ENCODE results near the gene RORB. TPM values are rescaled to one million over a fixed set of nuclear protein-coding genes. Genes with fewer than 3 reads are reported as not detected.
A peak's percentile ranks its signal among the peaks of the same experiment; 100 is the strongest.

Gene RORB
- total and polyA plus RNA-seq, 4 experiments from 2014 or later: not detected

GRCh38 chr9:74499770-74500583 is 2.8 kb downstream of the RORB start:
- Histone ChIP-seq H3K27ac (ENCODE audit: low read depth, low read length) (no peak overlapping the region), H3K4me1 (ENCODE audit: insufficient read depth, low read length) (peaks cover 11% of the 10 kb centered on the region), H3K36me3 (ENCODE audit: insufficient read depth, low read length) (no peaks in the 10 kb centered on the region), H3K27me3 (ENCODE audit: insufficient read depth, low read length) (peaks cover 23% of the 10 kb centered on the region), H3K4me3 (ENCODE audit: low read length in 2 of 2) (no peak overlapping the region), H3K9me3 (ENCODE audit: control insufficient read depth in 1 of 2, low read length in 2 of 2) (no peaks in the 10 kb centered on the region)
- no peak for DNase-seq
- Mint-ChIP-seq H3K9me3 (no peaks in the 10 kb centered on the region), H3K4me3 (peak overlapping the region; percentile 54 to 78 (median 69)), H3K27me3 (peaks cover 35 to 36% of the 10 kb centered on the region in 2 donors), H3K36me3 (peaks cover 0 to 2% of the 10 kb centered on the region in 2 donors), H3K4me1 (peaks cover 20 to 35% (median 22%) of the 10 kb centered on the region in 4 donors), H3K27ac (no peak overlapping the region)
- POLR2A ChIA-PET (ENCODE audit: partially characterized antibody): no interaction called here
- intact Hi-C loops (cut with micrococcal nuclease): no loop called here
- CTCF ChIA-PET (ENCODE audit: partially characterized antibody): no interaction called here

DNA sequence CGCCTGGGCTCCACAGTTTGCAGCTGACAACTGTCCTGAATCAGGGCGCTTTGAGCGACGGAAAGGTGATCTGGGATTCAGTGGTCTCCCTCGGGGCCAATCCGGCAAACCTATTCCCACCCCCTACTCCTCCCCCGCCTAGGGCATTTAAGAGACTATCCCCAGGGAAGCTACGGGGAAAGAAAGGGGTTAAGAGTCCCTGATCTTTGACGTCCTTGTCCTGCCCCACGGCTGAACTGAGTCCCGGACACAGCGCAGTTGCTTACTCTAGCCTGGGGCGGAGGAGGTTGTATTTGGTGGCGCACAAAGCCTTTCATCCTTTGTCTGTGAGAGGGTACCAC is 3.4 kb downstream of the RORB start:
- DNase-seq: peak in 1 of 5 donors; percentile 21
- H3K9me3 Mint-ChIP-seq: no peaks in the 10 kb centered on the region
- H3K27me3 ChIP-seq (ENCODE audit: insufficient read depth, low read length): peaks cover 23% of the 10 kb centered on the region
- POLR2A ChIA-PET (ENCODE audit: partially characterized antibody): no interaction called here
- peaks cover 20 to 35% (median 22%) of the 10 kb centered on the region in 4 donors for H3K4me1 Mint-ChIP-seq
- H3K27me3 Mint-ChIP-seq: peaks cover 35 to 36% of the 10 kb centered on the region in 2 donors
- no peaks in the 10 kb centered on the region for H3K9me3 ChIP-seq (ENCODE audit: control insufficient read depth in 1 of 2, low read length in 2 of 2)
- H3K27ac ChIP-seq (ENCODE audit: low read depth, low read length): no peak overlapping the region
- peaks cover 11% of the 10 kb centered on the region for H3K4me1 ChIP-seq (ENCODE audit: insufficient read depth, low read length)
- intact Hi-C loops (cut with micrococcal nuclease): no loop called here
- H3K4me3 ChIP-seq (ENCODE audit: low read length in 2 of 2): no peak overlapping the region
- H3K36me3 Mint-ChIP-seq: peaks cover 0 to 2% of the 10 kb centered on the region in 2 donors
- H3K36me3 ChIP-seq (ENCODE audit: insufficient read depth, low read length): no peaks in the 10 kb centered on the region
- H3K4me3 Mint-ChIP-seq: peak overlapping the region in 5 of 8 donors; percentile 12 to 75 (median 65)
- no peak overlapping the region for H3K27ac Mint-ChIP-seq
- CTCF ChIA-PET (ENCODE audit: partially characterized antibody): no interaction called here

- no peaks in the 10 kb centered on the region for H3K9me3 Mint-ChIP-seq
- H3K36me3 Mint-ChIP-seq: peaks cover 0 to 2% of the 10 kb centered on the region in 2 donors
- peaks cover 17 to 35% (median 21%) of the 10 kb centered on the region in 4 donors for H3K4me1 Mint-ChIP-seq
- Histone ChIP-seq H3K27ac (ENCODE audit: low read depth, low read length) (no peak overlapping the region), H3K4me1 (ENCODE audit: insufficient read depth, low read length) (peaks cover 9% of the 10 kb centered on the region), H3K4me3 (ENCODE audit: low read length in 2 of 2) (no peak overlapping the region), H3K27me3 (ENCODE audit: insufficient read depth, low read length) (peaks cover 14% of the 10 kb centered on the region), H3K36me3 (ENCODE audit: insufficient read depth, low read length) (no peaks in the 10 kb centered on the region), H3K9me3 (ENCODE audit: control insufficient read depth in 1 of 2, low read length in 2 of 2) (no peaks in the 10 kb centered on the region)
- ChIA-PET POLR2A (ENCODE audit: partially characterized antibody) (no interaction called here), CTCF (ENCODE audit: partially characterized antibody) (no interaction called here)
- DNase-seq: no peak
- intact Hi-C loops (cut with micrococcal nuclease): no loop called here
- no peak overlapping the region for H3K27ac Mint-ChIP-seq
- H3K4me3 Mint-ChIP-seq: no peak overlapping the region
- peaks cover 33 to 34% of the 10 kb centered on the region in 2 donors for H3K27me3 Mint-ChIP-seq
Measured at GRCh38 chr9:74501570-74501969, 4.4 kb downstream of the RORB start.

- H3K4me3 ChIP-seq (ENCODE audit: low read length in 2 of 2): no peak overlapping the region
- H3K27ac Mint-ChIP-seq: no peak overlapping the region
- no peaks in the 10 kb centered on the region for H3K9me3 Mint-ChIP-seq
- no peaks in the 10 kb centered on the region for H3K36me3 ChIP-seq (ENCODE audit: insufficient read depth, low read length)
- POLR2A ChIA-PET (ENCODE audit: partially characterized antibody): no interaction called here
- H3K4me3 Mint-ChIP-seq: no peak overlapping the region
- H3K4me1 Mint-ChIP-seq: peaks cover 9 to 24% (median 10%) of the 10 kb centered on the region in 4 donors
- H3K36me3 Mint-ChIP-seq: peaks cover 0 to 2% of the 10 kb centered on the region in 2 donors
- peaks cover 22 to 26% of the 10 kb centered on the region in 2 donors for H3K27me3 Mint-ChIP-seq
- no peaks in the 10 kb centered on the region for H3K9me3 ChIP-seq (ENCODE audit: control insufficient read depth in 1 of 2, low read length in 2 of 2)
- no peak for DNase-seq
- CTCF ChIA-PET (ENCODE audit: partially characterized antibody): no interaction called here
- H3K27ac ChIP-seq (ENCODE audit: low read depth, low read length): no peak overlapping the region
- H3K27me3 ChIP-seq (ENCODE audit: insufficient read depth, low read length): peaks cover 13% of the 10 kb centered on the region
- intact Hi-C loops (cut with micrococcal nuclease): no loop called here
- peaks cover 7% of the 10 kb centered on the region for H3K4me1 ChIP-seq (ENCODE audit: insufficient read depth, low read length)
Measured at GRCh38 chr9:74503219-74503618, 6.1 kb downstream of the RORB start.

DNA sequence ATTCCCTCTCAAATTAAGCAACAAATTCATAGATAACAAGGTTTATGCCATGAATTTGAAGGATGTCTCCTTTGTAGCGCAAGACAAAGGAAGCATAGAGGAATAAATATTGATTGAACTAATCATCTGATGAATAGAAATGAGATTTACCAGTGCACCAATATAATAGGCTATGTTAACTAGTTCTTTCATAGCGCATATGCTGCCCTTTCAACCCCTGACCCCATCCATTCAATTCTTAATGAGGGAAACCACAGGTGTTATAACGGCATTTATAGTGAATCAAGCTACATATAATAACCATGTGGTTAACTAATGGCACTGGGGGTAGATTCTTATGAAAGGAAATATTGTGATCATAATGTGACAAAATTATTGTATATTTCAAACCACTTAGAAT is 6.5 kb downstream of the RORB start:
- intact Hi-C loops (cut with micrococcal nuclease): no loop called here
- Histone ChIP-seq H3K27me3 (ENCODE audit: insufficient read depth, low read length) (peaks cover 10% of the 10 kb centered on the region), H3K36me3 (ENCODE audit: insufficient read depth, low read length) (no peaks in the 10 kb centered on the region), H3K9me3 (ENCODE audit: control insufficient read depth in 1 of 2, low read length in 2 of 2) (no peaks in the 10 kb centered on the region), H3K27ac (ENCODE audit: low read depth, low read length) (no peak overlapping the region), H3K4me3 (ENCODE audit: low read length in 2 of 2) (no peak overlapping the region), H3K4me1 (ENCODE audit: insufficient read depth, low read length) (peaks cover 7% of the 10 kb centered on the region)
- no peak for DNase-seq
- Mint-ChIP-seq H3K4me1 (peaks cover 9 to 20% (median 10%) of the 10 kb centered on the region in 4 donors), H3K9me3 (no peaks in the 10 kb centered on the region), H3K27me3 (peaks cover 20 to 26% of the 10 kb centered on the region in 2 donors), H3K36me3 (peaks cover 0 to 2% of the 10 kb centered on the region in 2 donors), H3K27ac (no peak overlapping the region), H3K4me3 (no peak overlapping the region)
- ChIA-PET POLR2A (ENCODE audit: partially characterized antibody) (no interaction called here), CTCF (ENCODE audit: partially characterized antibody) (no interaction called here)

- no peaks in the 10 kb centered on the region for H3K4me1 ChIP-seq (ENCODE audit: insufficient read depth, low read length)
Measured at GRCh38 chr9:74511333-74511732, 14.2 kb downstream of the RORB start.

DNA sequence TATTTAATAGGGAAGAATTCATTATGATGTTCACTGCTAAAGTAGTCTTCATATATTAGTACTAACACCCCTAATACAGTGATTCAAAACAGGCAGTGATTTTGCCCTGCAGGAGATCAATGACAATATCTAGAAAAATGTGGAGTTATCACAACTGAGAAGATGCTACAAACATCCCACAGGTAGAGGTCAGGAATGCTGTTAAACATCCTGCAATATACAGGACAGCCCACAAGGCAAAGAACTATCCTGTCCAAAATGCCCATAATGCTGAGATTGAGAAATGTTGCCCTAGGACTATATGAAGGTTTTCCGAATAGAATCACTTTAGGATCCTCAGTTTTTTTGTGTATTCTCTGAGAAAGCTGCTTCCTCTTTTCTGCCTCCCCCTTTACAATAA is 15.3 kb downstream of the RORB start:
- no peak overlapping the region for H3K27ac Mint-ChIP-seq
- H3K9me3 Mint-ChIP-seq: no peaks in the 10 kb centered on the region
- POLR2A ChIA-PET (ENCODE audit: partially characterized antibody): no interaction called here
- H3K36me3 Mint-ChIP-seq: no peaks in the 10 kb centered on the region
- Histone ChIP-seq H3K27me3 (ENCODE audit: insufficient read depth, low read length) (no peaks in the 10 kb centered on the region), H3K4me1 (ENCODE audit: insufficient read depth, low read length) (no peaks in the 10 kb centered on the region), H3K36me3 (ENCODE audit: insufficient read depth, low read length) (no peaks in the 10 kb centered on the region), H3K9me3 (ENCODE audit: control insufficient read depth in 1 of 2, low read length in 2 of 2) (no peaks in the 10 kb centered on the region), H3K4me3 (ENCODE audit: low read length in 2 of 2) (no peak overlapping the region), H3K27ac (ENCODE audit: low read depth, low read length) (no peak overlapping the region)
- no peaks in the 10 kb centered on the region for H3K27me3 Mint-ChIP-seq
- no peak overlapping the region for H3K4me3 Mint-ChIP-seq
- no peak for DNase-seq
- no peaks in the 10 kb centered on the region for H3K4me1 Mint-ChIP-seq
- CTCF ChIA-PET (ENCODE audit: partially characterized antibody): no interaction called here
- intact Hi-C loops (cut with micrococcal nuclease): no loop called here

More at GRCh38 chr9:74511333-74511732, 14.2 kb downstream of the RORB start:
- Mint-ChIP-seq H3K4me3 (no peak overlapping the region), H3K4me1 (no peaks in the 10 kb centered on the region), H3K27me3 (no peaks in the 10 kb centered on the region), H3K9me3 (no peaks in the 10 kb centered on the region), H3K36me3 (no peaks in the 10 kb centered on the region), H3K27ac (no peak overlapping the region)
- Histone ChIP-seq H3K27me3 (ENCODE audit: insufficient read depth, low read length) (no peaks in the 10 kb centered on the region), H3K4me3 (ENCODE audit: low read length in 2 of 2) (no peak overlapping the region), H3K27ac (ENCODE audit: low read depth, low read length) (no peak overlapping the region), H3K36me3 (ENCODE audit: insufficient read depth, low read length) (no peaks in the 10 kb centered on the region), H3K9me3 (ENCODE audit: control insufficient read depth in 1 of 2, low read length in 2 of 2) (no peaks in the 10 kb centered on the region)
- intact Hi-C loops (cut with micrococcal nuclease): no loop called here
- POLR2A ChIA-PET (ENCODE audit: partially characterized antibody): no interaction called here
- DNase-seq: no peak
- CTCF ChIA-PET (ENCODE audit: partially characterized antibody): no interaction called here
